GM21619 (cell line): ENCODE measurements around the gene PRKCH.

Experiments
- ATAC-seq: cut with Tn5 transposase; IDR thresholded peaks from one replicate; pipeline ENCODE4 v1.9.1; 2021; ENCODE audit not compliant: unreplicated experiment

Gene PRKCH

DNA sequence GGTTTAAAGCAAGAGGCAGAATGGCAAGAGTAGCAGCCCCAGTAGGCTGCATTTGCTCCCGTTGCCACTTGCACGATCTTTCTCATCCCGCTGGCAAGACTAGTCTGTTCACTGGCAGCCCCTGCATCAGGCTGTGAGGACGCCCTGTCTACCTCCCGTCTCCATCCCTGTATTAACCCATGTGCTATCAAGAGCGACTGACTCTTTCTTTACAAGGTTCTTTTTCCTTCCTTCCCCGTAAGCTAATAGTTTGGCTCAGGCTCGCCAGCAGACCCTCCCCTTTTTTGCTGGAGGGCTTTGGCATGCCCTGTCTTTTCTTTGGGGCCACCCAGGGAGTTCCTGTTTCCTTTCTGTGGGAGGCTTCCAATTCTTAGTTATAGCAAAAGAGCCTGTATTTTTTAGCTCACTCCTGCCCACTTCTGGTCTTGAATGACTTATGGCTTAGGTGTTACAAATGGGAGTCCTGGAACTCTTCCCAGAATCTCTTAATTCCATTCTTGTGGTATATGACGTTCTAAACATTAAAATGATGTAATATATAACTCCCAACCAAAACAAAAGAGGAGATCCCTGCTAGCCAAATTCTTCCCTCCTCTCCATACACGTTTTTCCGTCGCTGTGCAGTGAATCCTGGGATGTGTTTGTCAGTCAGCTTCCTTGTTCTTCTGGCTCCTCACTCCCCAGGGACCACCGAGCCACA lies 149.0 kb downstream of the PRKCH start:
- no peak for ATAC-seq

DNA sequence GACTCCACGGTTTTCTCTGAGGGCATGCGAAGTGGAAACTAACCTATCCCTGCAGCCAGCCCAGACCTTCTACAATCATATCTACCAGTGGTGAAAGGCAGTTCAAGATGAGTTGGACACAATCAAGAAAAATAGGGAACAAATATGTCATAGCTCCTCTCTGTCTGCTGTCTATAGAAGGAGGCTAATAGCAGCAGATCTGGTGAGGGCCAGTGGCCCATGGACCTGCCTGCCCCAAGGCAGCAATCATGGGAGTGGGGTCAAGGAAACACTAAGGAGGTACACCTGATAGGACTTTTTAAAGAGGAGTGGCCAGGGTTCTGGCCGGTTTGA lies 149.5 kb downstream of the PRKCH start:
- ATAC-seq: no peak

DNA sequence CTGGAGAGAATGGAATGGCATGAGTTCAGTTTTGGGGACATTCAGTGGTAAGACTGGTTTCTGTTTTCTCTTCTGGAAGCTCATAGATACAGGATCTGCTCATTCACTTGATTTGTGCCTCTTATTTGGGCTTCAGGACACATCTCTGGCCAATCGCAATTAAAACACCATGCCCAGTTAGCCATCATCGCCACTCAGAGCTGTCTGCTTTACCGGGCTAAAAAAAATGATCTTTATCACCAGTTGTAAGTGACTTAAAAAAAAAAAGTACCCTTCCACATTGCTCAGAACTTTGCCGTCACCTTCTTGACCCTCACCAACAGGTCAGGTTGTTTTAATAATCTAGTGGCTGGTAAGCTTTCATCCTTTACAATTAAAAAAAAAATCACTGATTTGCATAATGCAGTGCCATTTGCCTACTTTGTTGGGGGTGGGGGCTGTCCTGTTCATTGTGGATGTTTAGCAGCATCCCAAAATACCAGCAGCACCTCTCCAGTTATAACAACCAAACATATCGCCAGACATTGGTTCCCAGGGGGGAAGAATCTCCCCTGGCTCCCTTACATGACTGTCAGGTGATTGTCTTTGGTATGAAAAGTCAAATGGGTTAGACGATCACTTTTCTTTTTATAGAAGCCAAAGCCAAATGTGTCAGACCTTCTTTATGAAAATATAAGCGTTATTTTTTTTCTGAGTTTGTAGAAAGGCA lies 150.1 kb downstream of the PRKCH start:
- no peak for ATAC-seq

DNA sequence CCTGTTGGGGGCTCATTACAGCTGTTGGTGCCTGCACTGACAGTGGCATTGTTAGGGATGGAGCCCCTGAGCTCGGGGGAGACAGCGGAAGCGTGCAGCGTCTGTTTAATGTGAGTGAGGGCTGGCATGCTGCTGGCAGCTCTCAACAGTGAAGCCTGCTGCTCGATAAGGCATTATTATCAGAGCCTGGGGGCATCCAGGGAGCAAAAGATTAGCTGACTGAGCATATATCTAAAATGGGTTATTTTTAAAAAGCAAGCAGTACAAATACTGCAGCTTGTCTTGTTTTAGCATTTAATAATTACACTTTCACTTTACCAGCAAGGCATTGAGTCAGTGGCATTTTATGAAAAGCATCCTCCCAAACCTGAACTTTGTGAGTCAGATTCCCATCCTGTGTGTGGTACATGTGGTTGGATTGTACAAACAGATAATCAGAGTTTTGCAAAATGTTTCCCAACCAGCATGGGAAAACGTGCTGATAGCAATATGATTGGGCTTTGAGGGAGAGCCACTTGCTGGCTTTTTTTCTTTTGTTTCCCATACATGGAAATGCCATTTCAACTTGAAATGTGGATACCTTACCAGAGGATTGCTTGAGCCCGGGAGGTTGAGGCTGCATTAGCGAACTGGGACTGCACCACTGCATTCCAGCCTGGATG lies 150.8 kb downstream of the PRKCH start:
- no peak for ATAC-seq

DNA sequence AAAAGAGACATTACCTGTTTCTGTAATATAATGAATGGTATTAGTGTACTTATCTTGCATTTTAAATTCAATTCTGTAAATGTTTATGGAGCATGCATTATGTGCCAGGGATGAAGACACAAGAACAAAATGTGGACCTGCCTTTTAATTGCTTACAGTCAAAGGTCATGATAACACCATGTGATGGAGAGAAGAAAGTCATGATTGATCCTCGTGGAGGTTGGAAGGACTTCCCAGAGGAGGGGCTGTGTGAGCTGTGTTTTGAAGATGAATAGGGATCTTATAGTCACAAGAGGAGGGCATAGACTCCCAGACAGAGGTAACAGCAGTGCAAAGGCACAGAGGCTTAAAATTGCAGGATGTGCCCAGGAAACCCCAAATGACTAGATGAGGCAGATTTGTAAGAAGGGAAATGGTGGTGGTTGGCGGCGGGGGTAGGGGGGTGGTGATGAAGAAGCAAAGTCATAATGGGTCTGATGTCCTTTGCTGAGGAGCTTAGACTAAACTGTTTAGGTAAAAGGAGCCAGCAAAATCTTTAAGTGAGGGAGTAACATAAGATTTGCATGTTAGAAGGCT lies 151.5 kb downstream of the PRKCH start:
- no peak for ATAC-seq

DNA sequence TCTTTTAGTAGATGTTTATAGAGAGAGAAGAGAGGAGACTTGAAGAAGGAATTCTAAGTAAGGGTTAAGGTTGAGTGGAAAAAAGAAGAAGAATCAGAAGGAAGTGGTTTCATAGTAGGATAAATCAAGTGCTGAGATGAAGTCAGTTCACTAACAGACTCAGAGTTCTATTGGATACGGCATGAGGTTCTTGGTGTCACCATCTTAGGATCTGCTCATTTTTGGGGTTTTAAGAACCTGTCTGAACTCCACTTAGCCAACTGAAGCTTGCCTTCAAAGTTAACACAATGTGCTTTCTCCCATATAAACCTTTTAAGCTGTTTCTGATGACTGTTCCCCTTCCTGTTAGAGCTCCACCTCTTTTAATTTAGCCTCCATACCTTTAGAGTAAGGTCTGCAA lies 152.6 kb downstream of the PRKCH start:
- ATAC-seq: no peak

DNA sequence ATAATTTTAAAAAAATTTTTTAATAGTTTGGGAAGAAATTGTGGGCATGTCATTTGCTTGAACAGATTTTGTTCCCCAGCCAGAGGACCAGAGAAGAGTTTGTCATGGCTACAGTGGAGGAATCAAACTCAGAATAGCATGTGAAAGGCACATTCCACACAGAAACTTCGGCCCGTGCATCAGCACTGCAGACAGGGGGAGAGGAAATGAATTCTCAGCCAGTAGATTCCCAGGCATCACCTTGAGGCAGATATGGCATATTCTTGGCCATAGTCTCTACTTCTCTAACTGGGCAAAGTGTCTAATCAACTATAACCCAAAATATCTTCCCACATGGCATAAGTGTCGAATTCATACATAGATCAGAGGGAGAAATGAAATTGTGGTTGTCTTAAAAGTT lies 153.3 kb downstream of the PRKCH start:
- no peak for ATAC-seq

DNA sequence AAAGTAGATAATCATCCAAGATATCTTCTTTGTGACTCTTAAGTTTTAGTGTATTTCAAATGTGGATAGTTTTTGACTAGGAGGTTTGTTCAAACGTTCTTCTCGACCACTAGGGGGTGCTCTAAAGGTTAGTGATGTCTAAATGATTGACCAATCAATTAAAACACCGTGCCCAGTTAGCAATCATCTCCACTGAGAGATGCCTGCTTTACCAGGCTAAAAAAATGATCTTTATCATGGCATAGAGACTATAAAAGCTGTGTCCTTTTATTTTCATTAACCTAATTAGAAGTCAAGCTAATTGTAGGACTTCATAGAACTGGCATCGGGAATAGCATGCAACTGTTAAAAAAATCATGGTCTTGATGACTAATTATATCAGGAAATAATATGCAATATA lies 153.9 kb downstream of the PRKCH start:
- ATAC-seq: no peak

DNA sequence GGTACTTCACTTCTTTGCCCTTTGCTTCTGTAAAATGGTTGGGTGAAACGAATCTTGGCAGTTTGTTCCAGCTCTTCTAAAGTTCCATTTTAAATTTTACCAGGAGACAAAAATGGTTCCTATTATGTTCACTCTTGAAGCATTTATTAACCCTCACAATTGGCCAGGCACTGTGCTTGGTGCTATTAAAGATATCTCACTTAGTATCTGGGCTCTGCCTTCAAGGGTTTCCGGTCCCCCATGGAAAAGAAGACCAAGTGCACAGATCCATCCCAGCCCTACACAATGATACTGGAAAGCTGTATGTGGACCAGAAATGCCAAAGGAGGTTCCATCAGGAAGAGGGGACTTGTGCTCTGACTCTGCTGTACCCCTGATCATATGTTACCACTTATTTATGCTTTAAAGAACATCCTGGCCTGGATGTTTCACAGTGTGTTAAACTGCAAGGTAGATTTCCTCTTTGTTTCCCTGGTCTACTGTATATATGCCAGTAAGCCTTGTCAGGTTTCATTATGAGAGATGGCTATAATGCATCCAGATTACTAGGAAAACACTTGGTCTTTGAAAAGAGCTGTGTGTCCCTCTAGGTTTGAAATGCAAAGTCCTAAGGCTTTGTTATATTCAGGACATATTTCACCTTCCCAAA lies 154.8 kb downstream of the PRKCH start:
- ATAC-seq: peak; percentile 12

DNA sequence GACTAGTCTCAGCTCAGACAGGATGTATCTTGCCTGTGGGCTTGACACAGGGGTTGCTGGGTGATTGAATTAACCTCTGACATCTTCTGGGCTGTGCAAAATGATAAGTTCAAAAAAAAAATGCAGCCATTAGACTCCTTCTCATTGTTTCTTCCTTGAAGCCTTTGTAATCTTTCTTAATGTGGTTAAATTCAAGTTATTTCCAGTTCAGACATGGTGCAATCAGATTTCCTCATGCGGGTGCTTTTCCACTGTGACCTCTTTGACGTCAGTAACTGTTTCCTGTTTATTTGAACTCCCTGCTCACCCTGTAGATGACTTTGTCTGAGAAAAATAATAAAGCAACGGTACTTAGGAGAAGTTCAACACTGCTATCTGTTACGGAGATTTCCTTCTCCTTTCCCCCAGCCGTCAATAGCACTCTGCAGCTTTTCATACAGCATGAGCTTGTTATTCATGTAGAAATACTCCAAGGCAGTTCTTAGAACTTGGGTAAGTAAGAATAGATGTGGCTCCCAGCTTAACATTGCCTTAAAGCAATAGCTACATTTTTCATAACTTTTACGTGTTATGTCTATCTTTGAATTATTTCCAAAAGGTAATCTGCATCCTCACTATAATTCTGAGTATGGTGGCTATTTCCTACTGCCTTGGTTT lies 155.5 kb downstream of the PRKCH start:
- peak; percentile 24 for ATAC-seq

DNA sequence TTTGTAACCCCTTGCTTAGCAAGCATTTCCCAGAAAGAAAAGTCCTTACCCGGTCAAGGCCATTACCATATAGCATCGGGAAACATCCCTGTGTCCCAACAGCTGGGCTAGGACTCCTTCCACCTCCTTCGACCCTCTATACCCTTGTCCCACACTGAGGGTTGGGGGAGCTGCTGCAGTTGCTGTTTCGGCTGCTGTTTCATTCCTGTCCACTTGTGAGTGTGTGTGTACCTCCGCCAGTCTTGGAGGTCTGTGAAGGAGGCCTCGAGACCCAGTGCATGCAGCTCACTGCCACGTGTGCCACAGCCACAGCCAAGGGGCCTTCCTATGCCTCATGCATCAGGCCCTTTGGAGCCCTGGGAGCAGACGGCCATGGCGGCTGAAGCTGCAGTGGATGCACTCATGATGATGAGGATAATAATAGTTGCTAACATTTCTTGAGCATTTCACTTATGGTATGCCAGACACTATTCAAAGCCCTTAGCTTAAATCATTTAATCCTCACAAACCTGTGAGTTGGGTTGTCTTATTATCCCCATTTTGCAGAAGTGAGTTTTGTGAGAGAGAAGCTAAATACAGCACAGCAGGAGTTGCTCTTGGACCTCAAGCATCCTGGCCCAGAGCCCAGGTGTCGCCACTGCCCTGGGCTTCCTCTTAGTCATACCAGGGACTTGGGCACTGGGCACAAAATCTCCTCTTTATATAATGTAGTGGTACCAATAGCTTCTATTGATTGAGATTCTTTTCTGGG lies 156.5 kb downstream of the PRKCH start:
- ATAC-seq: no peak

DNA sequence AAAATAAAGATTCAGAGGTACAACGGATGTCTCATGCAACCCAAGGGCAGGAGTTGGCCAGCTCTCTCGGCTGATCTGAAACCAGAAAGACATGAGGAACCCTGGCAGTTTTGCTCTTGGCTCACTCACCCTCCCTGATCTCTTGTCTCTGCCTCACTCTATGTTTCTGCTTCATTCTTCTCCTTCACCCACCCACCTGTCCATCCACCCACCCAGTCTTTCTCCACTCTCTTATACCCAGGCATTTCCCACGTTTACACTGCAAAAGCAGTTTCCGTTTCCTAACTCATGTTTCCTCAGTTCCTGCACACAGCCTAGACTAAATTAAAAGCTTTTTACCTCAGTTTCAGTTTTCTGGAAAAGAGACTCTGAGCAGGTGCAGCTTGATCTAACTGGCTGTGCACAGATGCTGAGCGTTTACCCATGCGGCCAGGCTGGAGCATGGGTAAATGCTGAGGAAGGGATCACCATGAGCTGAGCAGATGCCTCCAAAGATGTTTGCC lies 157.6 kb downstream of the PRKCH start:
- ATAC-seq: peak; percentile 42

DNA sequence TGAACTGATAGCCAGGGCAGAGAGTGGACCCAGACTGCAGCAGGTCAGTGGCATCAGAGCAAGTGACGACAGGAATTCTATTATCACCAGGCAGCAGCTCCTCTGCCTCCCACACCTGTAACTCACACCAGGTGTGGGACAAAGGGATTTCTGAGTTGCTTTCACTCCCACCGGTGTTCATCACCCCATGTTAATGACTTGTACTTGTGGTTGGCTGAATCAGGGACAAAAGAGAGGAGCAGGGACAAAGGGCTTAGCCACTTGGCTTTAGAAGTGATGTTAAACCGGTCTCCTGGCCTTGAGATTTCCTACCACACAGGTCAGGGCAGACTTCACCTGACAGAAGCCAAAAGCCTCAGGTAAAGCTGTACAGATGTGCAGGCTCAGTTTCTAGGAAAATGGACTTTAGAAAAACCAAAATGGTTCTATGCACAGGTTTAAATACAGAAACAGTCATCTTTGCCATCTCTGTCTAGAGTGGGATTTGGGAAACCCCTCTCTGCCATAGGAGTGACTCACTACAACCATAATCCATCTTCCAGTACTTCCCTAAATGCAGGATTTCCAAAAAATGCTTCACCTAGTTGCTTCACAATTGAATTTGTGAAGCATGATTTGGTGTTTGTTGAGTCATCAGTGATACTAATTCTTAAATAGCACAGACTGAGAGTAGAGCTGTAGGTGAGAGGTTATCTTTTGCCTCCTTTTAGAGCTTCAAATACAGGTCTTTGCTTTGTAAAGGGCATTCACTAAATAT lies 158.5 kb downstream of the PRKCH start:
- no peak for ATAC-seq

DNA sequence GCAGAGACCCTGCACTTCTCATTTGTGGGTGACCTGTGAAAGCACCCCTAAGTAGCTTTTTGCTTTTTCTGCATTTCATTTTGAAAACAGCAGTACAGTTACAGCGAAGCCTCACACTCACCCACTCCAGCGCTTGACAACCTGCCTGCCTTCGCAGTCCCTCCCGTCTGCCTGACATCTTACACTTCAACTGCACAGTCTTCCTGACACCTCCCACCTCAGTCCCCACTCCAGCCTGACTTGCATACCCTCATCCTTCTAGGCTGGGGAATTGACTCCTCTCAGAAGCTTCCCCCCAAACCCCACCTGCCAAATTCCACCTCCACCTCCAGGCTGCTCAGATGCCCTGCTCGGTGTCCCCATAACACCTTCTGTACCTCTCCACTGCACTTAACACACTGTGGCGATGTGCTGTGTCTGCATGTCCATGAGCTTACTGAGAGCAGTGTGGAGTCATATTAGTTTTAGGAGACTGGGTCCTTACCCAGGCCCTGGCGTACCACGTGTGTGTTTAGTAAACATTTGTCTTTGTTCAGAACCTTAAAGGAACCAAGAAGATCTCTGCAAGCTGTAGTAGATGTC lies 159.4 kb downstream of the PRKCH start:
- ATAC-seq: no peak

DNA sequence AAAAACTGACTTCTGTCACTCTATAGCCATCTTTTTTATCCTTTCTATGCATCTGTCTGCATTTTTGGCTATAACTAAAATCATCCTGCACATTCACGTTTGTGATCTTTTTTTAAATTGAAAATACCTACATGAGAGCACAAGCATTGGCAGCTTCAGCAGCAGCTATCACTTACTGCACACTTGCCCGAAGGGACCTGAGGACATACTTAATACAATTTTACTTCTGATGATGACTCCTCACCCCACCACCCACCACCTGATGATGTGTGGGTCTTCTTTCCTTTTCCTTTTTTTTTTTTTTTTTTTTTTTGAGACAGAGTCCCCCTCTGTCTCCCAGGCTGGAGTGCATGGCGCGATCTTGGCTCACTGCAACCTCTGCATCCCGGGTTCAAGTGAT lies 160.3 kb downstream of the PRKCH start:
- no peak for ATAC-seq

DNA sequence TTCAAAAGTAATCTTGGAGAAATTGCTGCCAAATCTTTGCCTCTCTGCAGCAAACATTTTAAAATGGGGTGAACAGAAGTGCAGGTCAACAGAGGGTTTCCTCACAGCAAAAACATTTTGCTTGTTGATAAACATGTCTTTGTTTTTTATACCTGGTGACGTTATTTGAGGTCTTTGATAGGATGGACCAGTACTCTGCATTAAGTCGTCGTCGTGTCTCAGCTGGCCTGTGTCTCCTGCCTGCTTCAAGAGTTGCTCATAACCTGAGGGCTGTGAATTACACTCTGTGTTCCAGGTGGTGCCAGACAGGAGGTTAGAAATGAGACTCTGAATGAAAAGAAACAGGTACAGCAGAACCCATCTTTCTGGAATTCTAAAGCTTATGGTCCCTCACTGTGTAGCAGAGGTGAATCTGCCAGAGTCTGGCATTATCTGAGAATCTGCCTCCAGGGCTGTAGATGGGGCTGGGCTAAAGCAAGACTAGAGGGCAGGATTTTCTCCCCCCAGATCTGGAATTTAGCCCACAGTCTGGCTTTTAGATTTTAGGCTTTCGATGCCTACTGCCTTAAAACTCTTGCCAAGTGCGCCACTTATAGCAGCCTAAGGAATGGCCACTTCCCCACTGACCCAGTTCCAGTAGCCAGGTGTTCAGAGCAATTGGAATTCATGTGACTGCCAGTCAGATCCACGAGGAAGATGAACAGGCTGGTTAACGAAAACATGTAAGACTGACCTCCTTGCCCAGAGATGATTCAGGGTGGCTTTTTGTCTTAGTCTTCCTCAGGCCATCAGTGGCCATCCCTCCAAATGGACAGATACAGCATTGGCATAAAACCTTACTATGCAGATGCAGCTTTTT lies 161.2 kb downstream of the PRKCH start:
- ATAC-seq: no peak

DNA sequence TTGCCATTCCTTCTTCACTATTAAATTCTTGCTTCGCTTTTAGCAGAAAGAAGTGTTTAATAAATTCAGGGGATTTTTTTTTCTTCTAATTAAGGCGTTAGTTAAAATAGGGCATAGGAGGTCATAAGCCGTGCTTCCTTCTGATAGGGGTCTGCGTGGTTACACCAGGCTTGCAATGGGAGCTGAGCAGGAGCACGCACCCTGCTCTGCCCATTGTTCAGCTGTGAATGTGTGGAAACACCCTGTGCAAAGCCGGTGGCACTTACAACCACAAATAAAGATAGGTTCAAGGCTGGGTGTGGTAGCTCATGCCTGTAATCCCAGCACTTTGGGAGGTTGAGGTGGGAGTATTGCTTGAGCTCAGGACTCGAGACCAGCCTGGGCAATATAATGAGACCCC lies 162.1 kb downstream of the PRKCH start:
- ATAC-seq: no peak

DNA sequence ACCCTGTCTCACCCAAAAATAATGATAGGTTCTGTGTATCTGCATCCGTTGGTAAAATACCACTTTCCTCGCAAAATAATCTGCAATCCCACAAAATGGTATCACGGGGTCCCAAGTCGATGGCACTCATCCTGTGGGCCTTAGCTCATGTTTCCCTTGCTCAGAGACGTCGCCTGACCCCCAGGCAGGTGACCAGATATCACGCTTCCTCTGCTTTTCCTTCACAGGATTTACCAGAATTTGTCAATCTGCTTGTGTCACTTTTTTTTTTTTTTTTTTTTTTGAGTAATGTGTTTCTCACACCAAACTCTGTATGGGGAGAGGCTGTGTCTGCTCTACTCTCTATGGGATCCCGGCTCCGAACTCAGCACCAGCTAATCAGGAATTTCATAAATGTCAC lies 162.7 kb downstream of the PRKCH start:
- ATAC-seq: no peak
